ENCODE measurements around the gene C16orf90. TPM values are rescaled to one million over a fixed set of nuclear protein-coding genes. Genes with fewer than 3 reads are reported as not detected.
A peak's percentile ranks its signal among the peaks of the same experiment; 100 is the strongest.

Gene C16orf90
- total RNA-seq, 4 donors from 2014 or later, result not detected

- Histone ChIP-seq H3K4me3 (no peak overlapping the region), H3K4me1 (peaks cover 0 to 34% (median 0%) of the 10 kb centered on the region in 3 donors), H3K9me3 (no peaks in the 10 kb centered on the region), H3K27me3 (no peaks in the 10 kb centered on the region), H3K36me3 (no peaks in the 10 kb centered on the region), H3K27ac (no peak overlapping the region)
- no peak for ATAC-seq
- WGBS, 2 donors (ENCODE audit: low coverage in 1 of 2), result 93 to 99% methylated on average over 16 of the region's 16 CpGs
- TF ChIP-seq, protein P1, sequence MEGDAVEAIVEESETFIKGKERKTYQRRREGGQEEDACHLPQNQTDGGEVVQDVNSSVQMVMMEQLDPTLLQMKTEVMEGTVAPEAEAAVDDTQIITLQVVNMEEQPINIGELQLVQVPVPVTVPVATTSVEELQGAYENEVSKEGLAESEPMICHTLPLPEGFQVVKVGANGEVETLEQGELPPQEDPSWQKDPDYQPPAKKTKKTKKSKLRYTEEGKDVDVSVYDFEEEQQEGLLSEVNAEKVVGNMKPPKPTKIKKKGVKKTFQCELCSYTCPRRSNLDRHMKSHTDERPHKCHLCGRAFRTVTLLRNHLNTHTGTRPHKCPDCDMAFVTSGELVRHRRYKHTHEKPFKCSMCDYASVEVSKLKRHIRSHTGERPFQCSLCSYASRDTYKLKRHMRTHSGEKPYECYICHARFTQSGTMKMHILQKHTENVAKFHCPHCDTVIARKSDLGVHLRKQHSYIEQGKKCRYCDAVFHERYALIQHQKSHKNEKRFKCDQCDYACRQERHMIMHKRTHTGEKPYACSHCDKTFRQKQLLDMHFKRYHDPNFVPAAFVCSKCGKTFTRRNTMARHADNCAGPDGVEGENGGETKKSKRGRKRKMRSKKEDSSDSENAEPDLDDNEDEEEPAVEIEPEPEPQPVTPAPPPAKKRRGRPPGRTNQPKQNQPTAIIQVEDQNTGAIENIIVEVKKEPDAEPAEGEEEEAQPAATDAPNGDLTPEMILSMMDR (IDR thresholded peaks at IDR 0.05), result no peak
- TF ChIP-seq POLR2A (IDR thresholded peaks at IDR 0.05) (no peak), POLR2AphosphoS5 (IDR thresholded peaks at IDR 0.05) (no peak), EP300 (IDR thresholded peaks at IDR 0.05) (no peak)
Measured at GRCh38 chr16:3498988-3499387, 3.7 kb upstream of the C16orf90 start.

DNA sequence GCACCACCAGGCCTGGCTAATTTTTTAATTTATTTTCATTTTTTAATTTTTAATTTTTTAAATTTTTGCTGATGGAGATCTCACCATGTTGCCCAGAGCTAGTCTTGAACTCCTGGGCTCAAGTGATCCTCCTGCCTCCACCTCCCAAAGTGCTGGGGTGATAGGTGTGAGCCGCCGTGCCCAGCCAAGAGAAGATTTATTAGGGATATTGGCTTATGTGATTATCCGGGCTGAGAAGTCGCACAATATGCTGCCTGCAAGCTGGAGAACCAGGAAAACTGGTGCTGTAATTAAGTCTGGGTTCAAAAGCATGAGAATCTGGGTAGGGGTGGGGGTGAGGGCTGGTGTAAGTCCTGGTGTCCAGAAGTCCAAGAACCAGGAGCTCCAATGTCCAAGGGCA, 2.5 kb upstream of the C16orf90 start:
- WGBS, 2 donors (ENCODE audit: low coverage in 1 of 2), result 92% methylated on average over 2 of the region's 4 CpGs; no CpG with 5 or more reads in 1 of the 2 donors
- H3K27me3 ChIP-seq, result no peaks in the 10 kb centered on the region
- peaks cover 0 to 25% (median 0%) of the 10 kb centered on the region in 3 donors for H3K4me1 ChIP-seq
- TF ChIP-seq POLR2AphosphoS5 (IDR thresholded peaks at IDR 0.05) (no peak), POLR2A (IDR thresholded peaks at IDR 0.05) (no peak), EP300 (IDR thresholded peaks at IDR 0.05) (no peak)
- TF ChIP-seq, protein P1 (IDR thresholded peaks at IDR 0.05), result no peak
- no peaks in the 10 kb centered on the region for H3K9me3 ChIP-seq
- H3K4me3 ChIP-seq, result no peak overlapping the region
- no peaks in the 10 kb centered on the region for H3K36me3 ChIP-seq
- ATAC-seq, result no peak
- H3K27ac ChIP-seq, result no peak overlapping the region

DNA sequence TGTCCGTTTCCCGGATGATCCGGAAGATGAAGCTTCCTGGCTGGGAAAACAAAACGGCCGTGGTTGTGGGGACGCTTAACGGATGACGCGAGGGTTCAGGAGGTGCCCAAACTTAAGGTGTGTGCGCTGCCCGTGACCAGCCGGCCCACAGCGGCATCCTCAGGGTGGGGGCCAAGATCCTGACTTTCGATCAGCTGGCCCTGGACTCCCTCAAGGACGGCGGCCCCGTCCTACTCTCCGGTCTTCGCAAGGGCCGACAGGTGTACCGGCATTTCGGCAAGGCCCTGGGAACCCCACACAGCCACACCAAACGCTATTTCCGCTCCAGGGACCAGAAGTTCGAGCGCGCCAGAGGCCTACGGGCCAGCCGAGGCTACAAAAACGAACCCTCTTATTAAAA, 1.1 kb upstream of the C16orf90 start:
- no peak overlapping the region for H3K4me3 ChIP-seq
- H3K27me3 ChIP-seq, result no peaks in the 10 kb centered on the region
- peaks cover 0 to 14% (median 0%) of the 10 kb centered on the region in 3 donors for H3K4me1 ChIP-seq
- no peak overlapping the region for H3K27ac ChIP-seq
- WGBS, 2 donors (ENCODE audit: low coverage in 1 of 2), result 95 to 98% methylated on average over 11 to 17 of the region's 30 CpGs
- TF ChIP-seq, protein P1 (IDR thresholded peaks at IDR 0.05), result no peak
- TF ChIP-seq POLR2AphosphoS5 (IDR thresholded peaks at IDR 0.05) (no peak), POLR2A (IDR thresholded peaks at IDR 0.05) (no peak), EP300 (IDR thresholded peaks at IDR 0.05) (no peak)
- no peaks in the 10 kb centered on the region for H3K36me3 ChIP-seq
- no peaks in the 10 kb centered on the region for H3K9me3 ChIP-seq
- ATAC-seq, result no peak

DNA sequence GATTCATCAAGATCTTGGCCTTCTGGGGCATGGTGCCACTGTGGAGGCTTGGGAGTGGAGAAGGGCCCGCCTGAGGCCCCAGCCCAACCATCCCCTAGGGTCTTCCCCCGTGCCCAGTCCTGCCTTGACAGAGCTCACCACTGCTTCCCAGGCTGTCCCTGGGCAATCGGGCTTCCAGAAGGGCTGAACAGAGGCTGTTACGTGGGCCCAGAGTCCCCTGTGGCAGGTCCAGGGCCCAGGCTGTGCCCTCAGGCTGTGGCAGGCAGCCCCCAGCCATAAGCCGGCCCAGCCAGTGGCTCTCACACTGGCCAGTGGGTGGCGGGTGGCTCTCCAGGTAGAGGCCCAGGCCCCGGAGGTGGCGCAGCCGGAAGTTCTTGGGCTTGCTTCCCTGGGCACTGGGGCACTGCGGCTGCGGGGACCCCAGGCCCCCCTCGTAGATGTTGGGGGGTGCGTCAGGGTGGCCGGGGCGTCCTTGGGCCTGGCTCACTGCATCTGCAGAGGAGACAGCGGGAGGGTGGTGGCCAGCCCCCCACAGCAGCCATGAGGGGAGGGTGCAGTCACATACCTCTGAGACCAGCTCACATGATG, 809 bp downstream of the C16orf90 start:
- Histone ChIP-seq H3K4me1 (peaks cover 0 to 9% (median 0%) of the 10 kb centered on the region in 3 donors), H3K27me3 (no peaks in the 10 kb centered on the region), H3K4me3 (no peak overlapping the region), H3K27ac (no peak overlapping the region), H3K9me3 (no peaks in the 10 kb centered on the region), H3K36me3 (no peaks in the 10 kb centered on the region)
- ATAC-seq, result no peak
- no CpG with 5 or more reads among the region's 16 CpGs for WGBS, 2 donors (ENCODE audit: low coverage in 1 of 2)
- TF ChIP-seq EP300 (IDR thresholded peaks at IDR 0.05) (no peak), POLR2A (IDR thresholded peaks at IDR 0.05) (no peak), POLR2AphosphoS5 (IDR thresholded peaks at IDR 0.05) (no peak)
- TF ChIP-seq, protein P1 (IDR thresholded peaks at IDR 0.05), result no peak

DNA sequence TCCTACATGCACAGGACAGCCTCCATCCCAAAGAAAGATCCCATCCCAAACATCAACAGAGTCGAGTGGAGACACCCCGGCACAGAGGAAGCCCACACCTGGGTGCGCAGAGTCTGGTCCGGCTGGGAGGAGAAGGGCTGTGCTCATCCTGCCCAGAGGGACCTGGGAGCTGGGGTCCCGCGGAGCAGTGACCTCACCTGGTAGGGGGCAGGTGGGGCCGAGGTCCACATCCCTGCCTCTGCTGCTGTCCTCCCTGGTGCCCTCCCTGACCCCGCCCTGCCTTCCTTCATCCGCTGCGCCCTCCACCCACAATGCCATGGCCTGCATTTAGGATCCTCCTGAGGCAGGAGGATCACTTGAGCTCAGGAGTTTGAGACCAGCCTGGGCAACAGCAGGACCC, 2.9 kb downstream of the C16orf90 start:
- Histone ChIP-seq H3K4me3 (no peak overlapping the region), H3K9me3 (no peaks in the 10 kb centered on the region), H3K36me3 (peaks cover 0 to 10% of the 10 kb centered on the region in 2 donors), H3K27me3 (no peaks in the 10 kb centered on the region), H3K27ac (no peak overlapping the region), H3K4me1 (peaks cover 0 to 9% (median 0%) of the 10 kb centered on the region in 3 donors)
- WGBS, 2 donors (ENCODE audit: low coverage in 1 of 2), result 95% methylated on average over 3 of the region's 10 CpGs; no CpG with 5 or more reads in 1 of the 2 donors
- no peak for TF ChIP-seq POLR2AphosphoS5 (IDR thresholded peaks at IDR 0.05)
- no peak for TF ChIP-seq POLR2A (IDR thresholded peaks at IDR 0.05)
- no peak for TF ChIP-seq EP300 (IDR thresholded peaks at IDR 0.05)
- TF ChIP-seq, protein P1 (IDR thresholded peaks at IDR 0.05), result no peak
- ATAC-seq, result peak; percentile 5
